GM12878 (cell line): ENCODE data around the gene CENPC. TPM values are rescaled to one million over a fixed set of nuclear protein-coding genes. Genes with fewer than 3 reads are reported as not detected.

Source experiments
- ATAC-seq: fragments of 200-7000 bp; cut with Tn5 transposase; 3 replicates; pipeline ENCODE4 v1.9.1; 2020; ENCODE audit warnings: mild to moderate bottlenecking, moderate library complexity
- BruUV-seq: library from RNA; stranded (reverse); fragments of 400-500 nt; replicated peaks from 2 replicates; lab custom pipeline; 2021; lab: Mats Ljungman, UMichigan
- CTCF ChIA-PET: fragments of 300-600 bp; sonication (Branson Sonifier 250); formaldehyde crosslinking; extraction: SDS; loops from one replicate; lab custom pipeline; 2021; ENCODE audit warnings: inconsistent platforms; lab: Yijun Ruan, JAX
- POLR2A ChIA-PET: fragments of 350-600 bp; formaldehyde crosslinking; extraction: SDS; loops from one replicate; lab custom pipeline; 2021; ENCODE audit warnings: inconsistent platforms; lab: Charles Lee
- RAD21 ChIA-PET: fragments of 300-600 bp; sonication (Branson Sonifier 250); formaldehyde crosslinking; loops from one replicate; lab custom pipeline; 2023; ENCODE audit warnings: antibody characterized with exemption; ENCODE audit not compliant: unreplicated experiment; lab: Charles Lee
- SMC1A ChIA-PET: fragments of 300-600 bp; sonication (Branson Sonifier 250); formaldehyde crosslinking; loops from one replicate; lab custom pipeline; 2023; ENCODE audit not compliant: unreplicated experiment, uncharacterized antibody; lab: Charles Lee
- DNase-seq: peaks from one replicate; pipeline ENCODE4 v3.0.0-alpha.2; 2011; ENCODE audit warnings: low read depth, low spot score
- FAIRE-seq: peaks from 3 replicates; lab custom pipeline; 2011; peaks lifted over from hg19 to GRCh38; lab: Jason Lieb, UNC
- H2AFZ ChIP-seq: 2 replicates; pipeline ENCODE4 v1.6.0; 2011; ENCODE audit warnings: low read depth, low read length, control low read depth; ENCODE audit not compliant: control insufficient read depth
- H3K27ac ChIP-seq: 2 replicates; pipeline ENCODE4 v1.5.1; 2011; ENCODE audit warnings: control low read depth; ENCODE audit not compliant: control insufficient read depth, insufficient read depth
- H3K27me3 ChIP-seq, 2 experiments: replicated peaks in 1 of 2; 2 replicates each; pipeline versions ENCODE4 v1.6.0 to v1.6.1; 2011; ENCODE audit warnings: low read length in 1 of 2; ENCODE audit not compliant: control insufficient read depth in 2 of 2, insufficient read depth in 2 of 2
- H3K36me3 ChIP-seq, 2 experiments: 2 replicates each; pipeline ENCODE4 v1.5.1; 2011; ENCODE audit warnings: low read length in 1 of 2; ENCODE audit not compliant: control insufficient read depth in 2 of 2, insufficient read depth in 2 of 2
- H3K4me1 ChIP-seq: 2 replicates; pipeline ENCODE4 v1.6.1; 2011; ENCODE audit warnings: mild to moderate bottlenecking, low read length, moderate library complexity, mixed read lengths; ENCODE audit not compliant: control insufficient read depth, insufficient read depth
- H3K4me2 ChIP-seq: 2 replicates; pipeline ENCODE4 v1.6.0; 2011; ENCODE audit warnings: control low read depth; ENCODE audit not compliant: control insufficient read depth, insufficient read depth
- H3K4me3 ChIP-seq: fragments of 200-600 bp; sonication (generic); 2 replicates; pipeline ENCODE4 v1.5.1; 2016
- H3K79me2 ChIP-seq: 2 replicates; pipeline ENCODE4 v1.6.0; 2011; ENCODE audit warnings: low read length; ENCODE audit not compliant: control insufficient read depth, insufficient read depth
- H3K9ac ChIP-seq: 2 replicates; pipeline ENCODE4 v1.8.0; 2011; ENCODE audit warnings: low read length, control low read depth, mixed read lengths; ENCODE audit not compliant: control insufficient read depth, insufficient read depth
- H3K9me3 ChIP-seq: replicated peaks from 3 replicates; pipeline ENCODE4 v1.5.1; 2011; ENCODE audit warnings: mild to moderate bottlenecking, low read length; ENCODE audit not compliant: control insufficient read depth, insufficient read depth
- H4K20me1 ChIP-seq: 2 replicates; pipeline ENCODE4 v1.6.0; 2011; ENCODE audit not compliant: control insufficient read depth, insufficient read depth
- CREB1 ChIP-seq: IDR thresholded peaks from 2 replicates; pipeline ENCODE4 v1.6.1; 2012; ENCODE audit warnings: low read depth, mild to moderate bottlenecking, inconsistent platforms
- IKZF1 ChIP-seq: fragments of 450-650 bp; conservative IDR thresholded peaks from 2 replicates; pipeline ENCODE4 v1.6.1; 2017; ENCODE audit warnings: antibody characterized with exemption, mild to moderate bottlenecking
- IKZF2 ChIP-seq, 2 experiments: fragments of 450-650 bp; IDR thresholded peaks; 2 replicates each; pipeline ENCODE4 v1.6.1; 2017; ENCODE audit warnings: mild to moderate bottlenecking in 2 of 2, moderate library complexity in 2 of 2
- NR2C1 ChIP-seq: fragments of 450-650 bp; IDR thresholded peaks from 2 replicates; pipeline ENCODE4 v1.6.1; 2017; ENCODE audit warnings: antibody characterized with exemption, mild to moderate bottlenecking, moderate library complexity
- RELA ChIP-seq: fragments of 450-650 bp; IDR thresholded peaks from 2 replicates; pipeline ENCODE4 v1.8.0; 2014; ENCODE audit warnings: borderline replicate concordance; ENCODE audit not compliant: partially characterized antibody
- REST ChIP-seq: IDR thresholded peaks from 2 replicates; pipeline ENCODE4 v1.6.1; 2012; ENCODE audit warnings: mild to moderate bottlenecking, low read depth, low read length
- SUPT20H ChIP-seq: IDR thresholded peaks from 2 replicates; pipeline ENCODE4 v1.6.1; 2011; ENCODE audit warnings: low read depth, mild to moderate bottlenecking, low read length, moderate library complexity, borderline replicate concordance; ENCODE audit not compliant: control insufficient read depth
- in situ Hi-C: fragments of 300-500 bp; cut with MboI; formaldehyde crosslinking; loops from 9 replicates; pipeline ENCODE4 v1.14.3; 2018; ENCODE audit warnings: mixed read lengths
- intact Hi-C: fragments of 100-400 bp; cut with micrococcal nuclease; formaldehyde crosslinking; loops from one replicate; pipeline ENCODE4 v1.14.2; 2022; ENCODE audit not compliant: unreplicated experiment
- polyA plus RNA-seq, 11 experiments: library from polyadenylated mRNA; depleted of rRNA in 4 of 11; unstranded in 6 of 11; stranded (reverse) in 5 of 11; fragments of >200 nt; fragmentation: Nextera tagmentation in 4 of 11; fragmentation: Illumina TruSeq in 1 of 11; extraction: Ambion mirVana in 4 of 11; extraction: Trizol in 1 of 11; gene quantifications; 1 replicate in 1 of 11; 2 replicates in 10 of 11; pipeline versions ENCODE4 v1.2.1 to v1.2.3, GENCODE V29; 2011 to 2016; ENCODE audit warnings: inconsistent platforms in 2 of 11, missing spikeins in 2 of 11, low read depth in 1 of 11
- total RNA-seq, 4 experiments: library from RNA; depleted of rRNA in 3 of 4; stranded (reverse); fragments of >200 nt in 3 of 4; fragmentation: Illumina TruSeq in 1 of 4; extraction: Trizol in 1 of 4; gene quantifications; 2 replicates each; pipeline versions ENCODE4 v1.2.1 to v1.2.3, GENCODE V29; 2013 to 2021

Gene CENPC
- total and polyA plus RNA-seq, 10 of the 15 experiments (the other 5 are each of a cell fraction or from before 2014, with no cell fraction given), result 13.1 to 34.9 (median 20.3) TPM

- Histone ChIP-seq H3K9me3 (no peaks in the 10 kb centered on the region), H3K4me2 (no peak overlapping the region), H3K79me2 (no peaks in the 10 kb centered on the region), H3K9ac (no peak overlapping the region), H3K27ac (no peak overlapping the region), H4K20me1 (no peaks in the 10 kb centered on the region), H3K36me3 (peaks cover 0 to 8% of the 10 kb centered on the region in 2 experiments; a peak in 3 of 4 replicates), H3K4me3 (no peak overlapping the region), H3K4me1 (no peaks in the 10 kb centered on the region), H3K27me3 (no peaks in the 10 kb centered on the region), H2AFZ (no peak overlapping the region)
- no TSS peak for BruUV-seq
- SMC1A ChIA-PET, result no interaction called here
- in situ Hi-C loops (no loop called here), intact Hi-C loops (no loop called here)
- RAD21 ChIA-PET, result no interaction called here
- TF ChIP-seq REST (no peak), CREB1 (no peak), IKZF2 (IDR thresholded peaks at IDR 0.05) (no peak), RELA (no peak), IKZF1 (no peak), NR2C1 (no peak), SUPT20H (no peak)
- no peak for ATAC-seq
- CTCF ChIA-PET, result interaction anchor here (0.7 kb wide), 1 partner anchor 13 kb away, joined by 4 read pairs; no protein-coding TSS in a partner anchor
- FAIRE-seq, result no peak
- POLR2A ChIA-PET, result interaction anchor here (0.6 kb wide), 2 partner anchors 485 to 1067 kb away, joined by 3 to 5 read pairs; no protein-coding TSS in a partner anchor
- DNase-seq, result no peak
These were observed 74.4 kb downstream of the CENPC start for GRCh38 chr4:67470871-67471270.
